ENCODE measurements around the gene MRTFB.

- TF ChIP-seq, protein P1, sequence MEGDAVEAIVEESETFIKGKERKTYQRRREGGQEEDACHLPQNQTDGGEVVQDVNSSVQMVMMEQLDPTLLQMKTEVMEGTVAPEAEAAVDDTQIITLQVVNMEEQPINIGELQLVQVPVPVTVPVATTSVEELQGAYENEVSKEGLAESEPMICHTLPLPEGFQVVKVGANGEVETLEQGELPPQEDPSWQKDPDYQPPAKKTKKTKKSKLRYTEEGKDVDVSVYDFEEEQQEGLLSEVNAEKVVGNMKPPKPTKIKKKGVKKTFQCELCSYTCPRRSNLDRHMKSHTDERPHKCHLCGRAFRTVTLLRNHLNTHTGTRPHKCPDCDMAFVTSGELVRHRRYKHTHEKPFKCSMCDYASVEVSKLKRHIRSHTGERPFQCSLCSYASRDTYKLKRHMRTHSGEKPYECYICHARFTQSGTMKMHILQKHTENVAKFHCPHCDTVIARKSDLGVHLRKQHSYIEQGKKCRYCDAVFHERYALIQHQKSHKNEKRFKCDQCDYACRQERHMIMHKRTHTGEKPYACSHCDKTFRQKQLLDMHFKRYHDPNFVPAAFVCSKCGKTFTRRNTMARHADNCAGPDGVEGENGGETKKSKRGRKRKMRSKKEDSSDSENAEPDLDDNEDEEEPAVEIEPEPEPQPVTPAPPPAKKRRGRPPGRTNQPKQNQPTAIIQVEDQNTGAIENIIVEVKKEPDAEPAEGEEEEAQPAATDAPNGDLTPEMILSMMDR (conservative IDR thresholded peaks at IDR 0.05 in 1 of 2, IDR thresholded peaks at IDR 0.05 in 1 of 2; ENCODE audit: low read depth in 1 of 2, low read length in 2 of 2) = no peak
- TF ChIP-seq EZH2 (IDR thresholded peaks at IDR 0.05; ENCODE audit: low read length, missing control alignments) = no peak
Observed at GRCh38 chr16:14215941-14216340, 144.8 kb downstream of the MRTFB start.

Measured in fibroblast of lung (primary cell).